Chondrocyte (in vitro differentiated cells): ENCODE measurements around the gene RNF214. TPM values are rescaled to one million over a fixed set of nuclear protein-coding genes. Genes with fewer than 3 reads are reported as not detected.

ENCODE experiments used
- DNase-seq: peaks from one replicate; pipeline ENCODE4 v3.0.0; 2021; ENCODE audit warnings: mixed read lengths, low spot score
- H3K27ac Mint-ChIP-seq: one replicate; pipeline ENCODE4 v1.8.0; 2021; ENCODE audit warnings: mild to moderate bottlenecking, moderate library complexity, mixed read lengths; ENCODE audit not compliant: unreplicated experiment
- H3K27me3 Mint-ChIP-seq: 2 replicates; pipeline ENCODE4 v1.8.0; 2021; ENCODE audit warnings: low read depth, mixed read lengths
- H3K36me3 Mint-ChIP-seq: 2 replicates; pipeline ENCODE4 v1.8.0; 2021; ENCODE audit warnings: low read depth, mixed read lengths
- H3K4me1 Mint-ChIP-seq: 2 replicates; pipeline ENCODE4 v1.8.0; 2021; ENCODE audit warnings: low read depth, mild to moderate bottlenecking, mixed read lengths
- H3K4me3 Mint-ChIP-seq: one replicate; pipeline ENCODE4 v1.8.0; 2021; ENCODE audit warnings: mild to moderate bottlenecking, moderate library complexity, mixed read lengths; ENCODE audit not compliant: unreplicated experiment
- H3K9me3 Mint-ChIP-seq: 2 replicates; pipeline ENCODE4 v1.8.0; 2021; ENCODE audit warnings: low read depth, mixed read lengths
- total RNA-seq: library from RNA; stranded (reverse); gene quantifications from 3 replicates; pipeline ENCODE4 v1.2.1, GENCODE V29; 2021
- TF ChIP-seq, protein P1 (sequence below): fragments of 200-600 bp; sonication (generic); IDR thresholded peaks from 2 replicates; pipeline ENCODE4 v1.5.0; 2021; ENCODE audit warnings: antibody characterized with exemption, mild to moderate bottlenecking, moderate library complexity

RNF214 gene
- total RNA-seq, 1 donor from 2014 or later = 24.7 TPM

DNA sequence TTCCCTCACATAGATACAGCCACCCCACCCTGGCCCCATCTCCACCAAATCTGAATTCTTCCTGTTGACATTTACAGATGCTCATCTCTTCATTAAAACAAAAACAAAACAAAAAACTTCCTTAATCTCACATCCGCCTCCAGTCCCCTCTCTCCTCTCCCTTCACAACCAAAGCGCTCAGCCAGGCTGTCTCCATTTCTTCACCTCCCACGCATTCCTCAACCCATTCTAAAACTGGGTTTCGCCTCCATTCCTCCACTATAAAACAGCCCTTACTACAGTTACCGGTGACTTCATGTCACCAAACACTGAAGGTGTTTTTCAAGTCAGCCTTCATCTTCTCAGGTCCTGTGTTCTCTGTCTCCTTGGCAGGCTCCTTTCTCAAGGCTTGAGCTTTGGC is 68.3 kb downstream of the RNF214 start:
- H3K9me3 Mint-ChIP-seq = no peaks in the 10 kb centered on the region
- H3K27me3 Mint-ChIP-seq = no peaks in the 10 kb centered on the region
- H3K27ac Mint-ChIP-seq = peak overlapping the region; percentile 32
- H3K4me3 Mint-ChIP-seq = no peak overlapping the region
- H3K36me3 Mint-ChIP-seq = peaks cover 1% of the 10 kb centered on the region
- peaks cover 19% of the 10 kb centered on the region for H3K4me1 Mint-ChIP-seq
- DNase-seq = no peak
- TF ChIP-seq, protein P1, sequence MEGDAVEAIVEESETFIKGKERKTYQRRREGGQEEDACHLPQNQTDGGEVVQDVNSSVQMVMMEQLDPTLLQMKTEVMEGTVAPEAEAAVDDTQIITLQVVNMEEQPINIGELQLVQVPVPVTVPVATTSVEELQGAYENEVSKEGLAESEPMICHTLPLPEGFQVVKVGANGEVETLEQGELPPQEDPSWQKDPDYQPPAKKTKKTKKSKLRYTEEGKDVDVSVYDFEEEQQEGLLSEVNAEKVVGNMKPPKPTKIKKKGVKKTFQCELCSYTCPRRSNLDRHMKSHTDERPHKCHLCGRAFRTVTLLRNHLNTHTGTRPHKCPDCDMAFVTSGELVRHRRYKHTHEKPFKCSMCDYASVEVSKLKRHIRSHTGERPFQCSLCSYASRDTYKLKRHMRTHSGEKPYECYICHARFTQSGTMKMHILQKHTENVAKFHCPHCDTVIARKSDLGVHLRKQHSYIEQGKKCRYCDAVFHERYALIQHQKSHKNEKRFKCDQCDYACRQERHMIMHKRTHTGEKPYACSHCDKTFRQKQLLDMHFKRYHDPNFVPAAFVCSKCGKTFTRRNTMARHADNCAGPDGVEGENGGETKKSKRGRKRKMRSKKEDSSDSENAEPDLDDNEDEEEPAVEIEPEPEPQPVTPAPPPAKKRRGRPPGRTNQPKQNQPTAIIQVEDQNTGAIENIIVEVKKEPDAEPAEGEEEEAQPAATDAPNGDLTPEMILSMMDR = no peak

DNA sequence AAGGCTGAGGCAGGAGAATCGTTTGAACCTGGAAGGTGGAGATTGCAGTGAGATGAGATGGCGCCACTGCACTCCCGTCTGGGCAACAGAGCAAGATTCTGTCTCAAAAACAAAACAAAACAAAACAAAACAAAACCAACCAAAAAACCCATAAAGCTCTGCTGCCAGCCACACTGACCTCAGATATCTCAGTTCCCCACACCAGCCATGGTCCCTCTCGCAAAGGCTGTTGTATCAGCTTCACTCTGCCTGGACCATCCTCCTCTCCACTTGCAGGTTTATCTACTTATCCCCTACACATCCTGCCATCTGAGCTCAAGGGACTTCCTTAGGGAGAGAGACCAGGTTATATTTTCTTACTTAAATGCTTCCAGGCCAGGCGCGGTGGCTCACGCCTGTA is 69.8 kb downstream of the RNF214 start:
- Mint-ChIP-seq H3K9me3 (no peaks in the 10 kb centered on the region), H3K36me3 (no peaks in the 10 kb centered on the region), H3K4me3 (no peak overlapping the region), H3K27ac (no peak overlapping the region), H3K27me3 (no peaks in the 10 kb centered on the region), H3K4me1 (peaks cover 19% of the 10 kb centered on the region)
- DNase-seq = no peak
- TF ChIP-seq, protein P1 = no peak

DNA sequence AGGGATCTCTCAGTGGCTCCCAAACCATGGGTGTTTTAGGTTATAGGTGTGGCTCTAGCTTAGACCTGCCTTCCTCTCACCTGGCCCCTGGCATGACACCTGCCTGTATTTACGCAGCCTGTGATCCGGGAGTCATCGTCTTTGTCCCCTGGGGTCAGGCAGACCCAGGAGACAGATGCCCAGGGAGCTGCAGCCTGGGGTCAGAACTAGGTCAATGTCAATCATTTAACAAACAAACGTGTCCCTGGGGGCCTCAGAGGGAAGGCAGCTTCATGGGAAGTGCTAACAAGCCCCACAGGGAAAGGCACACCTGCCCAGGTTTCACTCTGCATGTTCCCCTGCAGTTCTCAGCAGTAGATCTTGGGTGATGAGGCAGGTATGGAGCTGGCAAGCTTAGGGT is 70.6 kb downstream of the RNF214 start:
- no peak overlapping the region for H3K27ac Mint-ChIP-seq
- peaks cover 20% of the 10 kb centered on the region for H3K4me1 Mint-ChIP-seq
- H3K27me3 Mint-ChIP-seq = no peaks in the 10 kb centered on the region
- no peak for DNase-seq
- H3K4me3 Mint-ChIP-seq = no peak overlapping the region
- TF ChIP-seq, protein P1 = no peak
- H3K36me3 Mint-ChIP-seq = no peaks in the 10 kb centered on the region
- no peaks in the 10 kb centered on the region for H3K9me3 Mint-ChIP-seq

DNA sequence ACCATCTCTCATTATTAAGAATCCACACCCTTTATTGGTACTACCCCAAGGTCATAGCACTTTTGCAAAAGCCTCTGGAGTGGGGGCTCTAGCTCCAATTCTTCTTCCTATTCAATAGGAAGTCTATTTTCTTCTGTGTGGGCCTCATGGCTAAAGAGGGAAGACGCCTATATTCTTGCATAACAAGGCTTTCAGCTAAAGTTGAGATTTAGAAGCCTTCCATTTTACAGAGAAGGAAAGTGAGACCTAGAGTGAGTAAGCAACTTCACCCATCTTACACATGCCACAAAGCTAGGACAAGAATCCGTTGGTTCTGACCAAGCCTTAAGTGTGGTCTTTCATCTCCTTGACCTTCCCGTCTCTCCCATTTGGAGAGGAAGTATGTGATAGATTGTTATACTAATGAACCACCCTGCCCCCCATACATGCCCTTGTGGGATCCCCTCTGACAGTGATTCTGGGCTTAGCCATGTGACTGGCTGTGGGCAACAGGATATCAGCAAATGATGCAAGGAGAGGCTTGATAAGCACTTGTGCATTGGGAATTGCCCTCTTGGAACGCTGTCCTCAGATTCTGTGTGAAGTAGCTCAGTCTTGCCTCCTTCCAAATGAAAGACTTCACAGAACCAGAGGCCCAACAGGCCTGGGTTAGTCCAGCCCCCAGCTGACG is 71.3 kb downstream of the RNF214 start:
- Mint-ChIP-seq H3K4me3 (no peak overlapping the region), H3K9me3 (no peaks in the 10 kb centered on the region), H3K36me3 (no peaks in the 10 kb centered on the region), H3K4me1 (peaks cover 23% of the 10 kb centered on the region), H3K27ac (no peak overlapping the region), H3K27me3 (no peaks in the 10 kb centered on the region)
- DNase-seq = no peak
- TF ChIP-seq, protein P1 = no peak

DNA sequence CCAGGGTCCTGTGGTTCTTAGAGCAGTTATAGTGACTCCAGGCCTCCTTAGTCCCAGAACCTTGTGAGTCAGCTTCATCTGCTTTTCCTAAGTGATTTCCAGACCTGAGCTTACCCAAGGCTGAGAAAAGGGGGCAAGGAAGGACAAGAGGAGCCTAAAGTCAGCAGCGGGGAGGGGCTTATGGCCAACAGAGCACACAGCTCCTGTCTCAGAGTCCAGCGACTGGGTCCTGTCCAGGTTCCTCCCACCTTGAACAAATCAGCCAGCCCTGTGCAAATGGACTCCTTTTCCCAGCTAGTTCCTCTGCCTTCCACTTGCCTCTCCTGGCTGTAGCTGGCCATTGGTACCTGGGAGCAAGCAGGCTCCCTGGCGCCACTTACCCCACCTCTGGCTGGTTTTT is 72.7 kb downstream of the RNF214 start:
- Mint-ChIP-seq H3K4me1 (peaks cover 12% of the 10 kb centered on the region), H3K27ac (no peak overlapping the region), H3K27me3 (no peaks in the 10 kb centered on the region), H3K4me3 (no peak overlapping the region), H3K36me3 (peaks cover 3% of the 10 kb centered on the region), H3K9me3 (no peaks in the 10 kb centered on the region)
- DNase-seq = no peak
- TF ChIP-seq, protein P1 = no peak
